ENCODE data around the gene CDC14A.
A peak's percentile ranks its signal among the peaks of the same experiment; 100 is the strongest.

CDC14A gene

DNA sequence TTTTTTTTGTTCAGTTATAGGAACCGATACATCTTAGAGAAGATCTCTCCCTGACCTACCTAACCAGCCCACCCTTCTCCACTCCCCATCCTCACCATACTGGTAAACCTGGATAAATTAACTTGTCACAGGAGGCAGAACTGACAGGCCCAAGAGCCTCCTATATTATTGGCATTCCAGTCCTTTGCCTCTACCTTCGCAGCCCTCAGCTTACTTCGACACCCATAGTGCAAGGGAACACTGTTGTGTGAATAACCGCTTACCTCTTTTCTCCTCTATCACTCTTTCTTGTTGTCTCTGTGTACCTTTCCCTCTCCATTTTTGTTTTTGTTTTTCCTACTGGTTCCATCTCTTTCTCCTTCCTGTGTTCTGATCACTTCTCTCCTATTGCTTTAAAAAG lies 58.7 kb downstream of the CDC14A start:
- no peak for DNase-seq

DNA sequence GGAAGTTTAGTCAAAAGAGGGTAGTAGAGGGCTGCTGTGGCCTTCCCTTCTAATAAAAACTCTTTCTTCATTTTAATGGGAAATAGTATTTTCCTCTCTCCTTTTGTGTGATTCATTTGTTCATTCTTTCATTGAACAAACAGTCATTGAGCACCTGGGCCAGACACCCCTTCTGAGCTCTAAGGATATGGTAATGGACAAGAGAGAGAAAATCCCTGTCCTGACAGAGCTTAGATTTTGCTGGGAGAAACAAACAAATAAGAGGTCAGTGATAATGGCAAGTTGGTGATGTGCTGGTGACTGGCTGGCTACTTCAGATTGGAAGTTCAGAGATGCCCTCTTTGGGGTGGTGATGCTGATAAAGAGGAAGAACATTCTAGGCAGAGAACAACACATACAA lies 59.3 kb downstream of the CDC14A start:
- DNase-seq = no peak

DNA sequence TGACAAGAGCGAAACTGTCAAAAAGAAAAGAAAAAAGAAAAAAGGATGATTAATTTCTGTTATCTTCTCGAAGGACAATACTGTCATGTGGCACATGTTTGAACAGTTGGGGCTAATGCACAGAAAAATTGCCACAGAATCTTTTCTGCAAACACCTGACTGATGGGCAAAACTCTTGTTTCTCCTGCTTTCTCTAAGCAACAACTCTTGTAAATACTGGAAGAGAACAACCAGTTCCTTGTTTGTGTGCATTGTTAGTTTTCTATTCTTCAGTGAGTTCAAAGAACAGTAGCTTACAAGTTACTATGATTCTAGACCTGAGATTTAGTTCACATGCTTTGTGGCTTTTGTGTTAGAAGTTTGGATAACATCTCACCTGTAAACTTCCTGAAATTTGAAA lies 60.7 kb downstream of the CDC14A start:
- no peak for DNase-seq

DNA sequence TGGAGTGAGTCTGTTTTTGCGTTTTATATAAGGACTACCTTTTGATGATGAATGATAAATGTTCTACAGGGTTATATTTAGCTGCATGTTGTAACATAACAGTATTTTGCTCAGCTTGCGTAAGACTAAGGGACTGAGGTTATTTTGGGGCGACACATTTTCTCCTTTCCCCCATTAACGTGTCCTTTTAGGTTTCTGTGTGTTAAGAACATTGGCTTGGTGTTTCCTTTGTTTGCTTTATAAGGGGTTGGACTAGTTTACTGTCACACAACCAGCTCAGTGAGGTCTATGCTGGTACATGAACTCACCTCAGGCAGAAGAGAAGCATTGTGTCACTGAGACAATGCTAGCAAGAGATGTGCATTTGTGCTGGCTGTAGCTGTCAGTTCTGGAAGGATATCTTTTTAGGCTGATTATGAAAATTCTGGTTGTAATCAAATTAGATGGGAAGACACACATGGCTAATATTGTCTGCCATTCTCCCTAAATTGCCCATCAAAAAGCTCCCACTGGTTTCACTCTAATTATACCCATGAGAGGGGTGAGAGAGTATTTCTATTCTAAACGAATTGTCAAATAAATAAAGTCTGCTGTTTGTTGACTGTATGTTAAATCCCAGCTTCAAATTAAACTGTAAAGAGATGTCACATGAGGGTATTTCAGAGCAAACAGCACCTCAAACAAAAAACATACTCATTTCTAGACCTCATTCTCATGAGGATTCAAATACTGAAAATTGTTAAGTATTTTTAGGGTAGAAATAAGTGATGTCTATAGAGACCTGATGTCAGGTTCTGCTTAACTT lies 62.6 kb downstream of the CDC14A start:
- no peak for DNase-seq

DNA sequence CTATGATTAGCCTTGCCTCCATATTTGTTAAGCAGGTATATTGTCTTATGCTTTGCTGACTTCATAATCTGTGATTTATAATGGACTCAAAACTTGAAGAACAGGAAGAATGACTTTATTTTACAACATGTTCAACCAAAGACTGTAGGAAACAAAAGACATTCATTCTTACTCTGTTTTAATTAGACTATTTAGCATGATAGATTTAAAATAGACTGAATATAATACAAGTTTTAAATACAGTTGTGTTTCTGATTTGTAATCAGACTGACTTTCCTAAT lies 63.1 kb downstream of the CDC14A start:
- DNase-seq = no peak

DNA sequence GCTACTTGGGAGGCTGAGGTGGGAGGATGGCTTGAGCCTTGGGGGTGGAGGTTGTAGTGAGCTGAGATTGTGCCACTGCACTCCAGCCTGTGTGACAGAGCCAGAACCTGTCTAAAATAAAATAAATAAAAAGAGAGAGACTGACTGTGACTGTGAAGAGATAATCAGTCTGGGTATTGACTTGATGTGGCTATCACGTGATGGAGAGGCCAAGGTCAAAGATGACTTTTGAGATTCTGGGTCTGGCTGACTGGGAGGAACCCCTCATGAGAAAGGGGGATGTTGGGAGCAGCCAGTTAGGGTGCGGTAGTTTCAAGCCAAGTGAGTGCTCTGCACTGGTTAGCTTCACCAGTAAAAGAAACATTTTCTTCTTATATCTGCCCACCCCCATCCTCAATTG lies 66.8 kb downstream of the CDC14A start:
- DNase-seq = no peak

DNA sequence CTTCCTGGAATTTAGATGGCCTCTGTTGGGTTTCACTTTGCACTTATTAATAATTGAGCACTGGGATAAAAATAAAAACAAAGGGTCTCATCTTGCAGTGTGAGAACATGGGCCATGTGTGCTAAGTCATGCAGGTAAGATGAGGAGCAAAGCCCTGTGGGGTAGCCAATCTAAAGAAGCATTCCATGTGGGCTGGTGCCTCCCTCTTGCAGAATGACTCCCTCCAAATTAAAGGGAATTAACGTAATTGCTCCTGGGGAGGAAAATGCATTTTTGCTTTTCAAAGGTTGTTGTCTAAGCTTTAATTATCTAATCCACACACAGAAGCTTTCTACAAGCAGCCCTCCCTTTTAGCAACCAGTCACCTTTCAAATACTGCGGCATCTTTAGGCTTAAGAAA lies 69.8 kb downstream of the CDC14A start:
- no peak for DNase-seq

DNA sequence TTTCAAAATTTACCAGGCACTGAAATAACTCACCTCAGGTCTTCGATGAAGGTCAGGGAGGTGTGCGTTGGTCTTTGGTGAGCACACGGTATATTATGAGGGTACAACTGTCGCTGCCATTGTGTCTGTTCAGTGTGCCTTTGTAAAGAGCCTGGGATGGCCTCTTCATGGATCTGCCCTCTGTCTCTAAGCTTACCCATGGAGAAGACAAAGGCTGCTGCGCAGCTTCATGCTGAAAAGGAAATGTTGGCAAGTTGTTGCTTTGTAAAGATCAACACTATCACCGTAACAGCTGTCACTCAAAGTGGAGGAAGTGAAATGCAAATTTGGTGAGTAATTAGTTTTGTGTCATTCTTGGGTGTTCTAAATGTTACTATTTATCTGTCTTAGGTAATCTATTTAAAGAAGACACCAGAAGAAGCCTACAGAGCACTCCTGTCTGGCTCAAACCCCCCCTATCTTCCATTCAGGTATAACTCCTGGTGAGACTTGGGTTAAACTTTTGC lies 71.6 kb downstream of the CDC14A start:
- no peak for DNase-seq

DNA sequence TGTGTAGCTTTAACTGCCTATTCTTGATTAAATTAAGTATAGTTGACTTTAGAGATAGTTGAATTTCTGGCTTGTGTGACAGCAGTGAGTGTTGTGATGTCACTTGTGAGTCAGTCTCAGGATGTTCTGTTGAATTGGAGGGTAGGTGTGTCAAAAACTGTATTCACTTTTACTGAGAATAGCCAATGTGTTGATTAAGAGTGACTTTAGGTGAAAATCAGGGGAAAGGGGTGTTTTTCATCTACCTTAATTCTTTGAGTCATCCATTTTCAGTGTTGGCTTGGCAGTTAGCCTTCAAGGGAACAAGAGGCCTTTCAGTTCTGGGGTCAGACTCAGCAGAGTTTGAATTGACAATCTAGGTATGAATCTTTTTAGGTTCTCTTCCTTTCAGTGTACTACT lies 75.9 kb downstream of the CDC14A start:
- DNase-seq = no peak

DNA sequence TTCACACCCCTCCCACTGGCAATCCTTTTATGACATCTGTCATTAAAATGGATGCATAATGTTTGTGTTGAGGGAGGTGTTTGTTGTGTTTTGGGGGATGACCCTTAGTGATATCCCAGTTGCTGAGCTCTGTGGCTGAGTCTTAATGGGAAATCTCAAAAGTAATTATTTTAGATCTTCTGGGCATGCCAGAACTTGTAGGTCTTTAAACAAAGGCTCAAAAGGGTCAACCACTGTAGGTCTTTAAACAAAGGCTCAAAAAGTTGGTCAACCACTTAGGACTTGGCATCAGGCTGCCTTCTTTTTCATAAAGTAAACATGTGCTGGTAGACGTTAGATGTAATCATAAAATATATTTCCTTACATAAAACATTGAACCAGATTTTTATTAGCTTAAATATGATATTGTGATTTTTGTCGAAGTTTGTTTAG lies 78.0 kb downstream of the CDC14A start:
- no peak for DNase-seq

DNA sequence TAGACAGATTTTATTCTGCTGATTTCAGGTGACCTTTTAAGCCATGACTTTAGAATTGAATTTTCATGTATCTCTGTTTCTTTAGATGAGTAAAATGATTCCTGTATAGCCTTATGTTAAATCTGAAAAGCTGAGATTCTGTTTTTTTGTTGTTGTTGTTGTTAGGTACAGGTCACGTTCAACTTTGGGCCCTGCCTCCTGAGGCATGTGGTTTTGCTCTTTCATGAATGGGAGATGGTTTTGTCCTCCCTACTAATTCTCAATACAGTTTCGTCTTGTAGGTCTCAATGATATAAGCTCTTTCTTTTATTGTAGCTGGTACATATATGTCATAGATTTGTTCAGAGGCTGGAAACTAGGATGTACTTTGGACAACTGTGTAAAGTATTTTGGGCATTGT lies 79.6 kb downstream of the CDC14A start:
- no peak for DNase-seq

DNA sequence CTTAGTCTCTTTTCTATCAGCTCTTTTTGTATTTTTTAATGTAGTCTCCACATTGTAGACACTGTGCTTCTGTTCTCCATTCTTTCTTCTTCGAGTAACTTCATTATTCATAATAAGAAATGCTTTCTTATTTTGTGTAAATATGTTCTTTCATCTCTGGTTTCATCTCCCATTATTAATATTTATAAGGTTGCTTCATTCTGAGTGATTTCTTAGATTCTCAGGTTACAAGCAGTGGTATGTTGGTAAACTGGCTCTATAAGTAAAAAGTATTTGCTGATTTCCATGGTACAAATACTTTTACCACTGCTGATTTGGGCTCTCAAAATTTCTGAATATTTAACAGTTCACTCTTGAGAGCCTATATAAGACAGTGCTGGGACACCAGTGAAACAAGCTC lies 81.3 kb downstream of the CDC14A start:
- no peak for DNase-seq

DNA sequence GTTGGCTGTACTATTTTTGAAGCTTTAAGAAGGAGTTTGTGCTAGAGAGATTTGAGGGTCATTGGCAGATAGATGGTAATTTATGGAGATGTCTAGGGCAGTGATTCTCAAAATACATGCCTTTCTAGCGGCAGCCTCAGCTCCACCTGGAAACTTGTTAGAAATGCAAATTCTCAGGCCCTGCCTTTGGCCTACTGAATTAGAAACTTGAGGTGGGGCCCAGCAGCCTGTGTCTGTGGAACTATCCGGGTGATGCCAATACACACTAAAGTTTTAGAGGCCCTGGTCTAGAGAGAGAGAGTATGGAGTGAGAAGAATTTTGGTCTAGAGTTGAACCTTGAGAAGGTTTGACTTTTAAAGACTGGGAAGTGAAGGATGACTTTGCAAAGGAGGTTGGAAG lies 82.5 kb downstream of the CDC14A start:
- no peak for DNase-seq

DNA sequence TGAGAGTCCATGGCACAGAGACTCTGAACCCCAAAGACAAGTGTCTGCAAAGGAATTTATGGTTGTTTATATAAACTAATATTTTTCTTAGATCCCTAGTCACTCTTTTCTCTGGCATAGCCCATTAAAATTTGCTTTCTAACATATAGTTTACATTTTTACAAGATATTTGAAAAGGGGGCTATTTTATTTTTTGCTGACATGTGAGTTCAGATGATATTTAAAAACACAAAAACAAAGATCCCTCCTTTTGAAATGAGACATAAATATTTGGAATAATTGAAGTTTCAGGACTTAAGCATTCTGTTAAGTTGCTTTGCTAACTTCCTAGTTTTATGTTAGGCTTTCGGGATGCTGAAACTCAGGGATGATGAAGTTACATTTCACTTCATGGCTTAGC lies 86.1 kb downstream of the CDC14A start:
- no peak for DNase-seq

DNA sequence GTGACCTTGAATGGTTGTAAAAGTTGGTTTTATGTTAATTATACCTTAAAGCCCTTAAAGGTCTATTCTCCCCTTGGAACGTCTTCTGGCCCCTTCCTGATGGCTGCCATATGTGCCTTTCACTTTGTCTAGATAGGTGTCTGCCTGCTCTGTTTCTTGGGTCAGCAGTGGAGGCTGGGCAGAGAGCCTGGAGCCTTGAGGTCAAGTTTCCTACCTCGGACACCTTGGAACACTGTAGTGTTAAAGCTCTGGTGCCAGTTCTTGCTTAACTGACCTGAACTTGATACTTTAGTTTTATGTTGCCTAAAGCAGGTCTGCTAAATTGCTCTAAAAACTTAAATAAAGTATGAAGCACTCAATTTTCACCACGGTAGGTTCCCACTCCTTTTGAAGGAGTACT lies 86.5 kb downstream of the CDC14A start:
- DNase-seq = no peak

DNA sequence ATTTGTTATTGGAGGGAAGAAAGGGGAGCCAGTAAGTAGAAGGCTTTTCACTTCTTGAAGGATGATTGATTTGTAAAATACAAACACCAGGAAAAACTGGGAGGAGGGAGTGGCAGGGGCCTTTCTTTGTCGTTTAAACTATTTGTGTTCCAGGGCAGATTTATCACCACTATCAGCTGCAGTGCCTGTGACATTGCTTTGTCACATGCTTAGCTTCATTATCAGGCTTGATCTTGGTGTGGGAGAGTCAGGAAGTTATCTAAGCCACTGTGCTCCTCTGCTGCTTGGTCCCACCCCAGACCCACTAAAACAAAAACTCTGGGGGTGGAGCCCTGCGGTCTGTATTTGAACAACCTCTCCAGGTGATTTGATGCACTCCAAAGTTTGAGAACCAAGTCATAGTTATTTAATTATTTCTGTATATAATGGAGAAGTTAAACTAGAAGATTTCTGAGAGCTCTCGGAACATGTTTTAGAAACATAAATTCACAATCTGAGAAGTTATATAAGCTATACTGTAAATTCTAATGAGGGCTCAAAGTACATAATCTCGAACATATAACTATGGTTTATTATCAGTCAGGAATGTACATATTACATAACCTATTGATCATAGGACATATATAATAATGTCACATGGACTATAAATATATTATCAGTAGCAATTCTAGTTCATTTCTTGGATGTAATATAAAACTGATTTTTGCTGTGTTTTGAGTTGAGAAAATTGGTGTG lies 87.9 kb downstream of the CDC14A start:
- peak; percentile 74 for DNase-seq

DNA sequence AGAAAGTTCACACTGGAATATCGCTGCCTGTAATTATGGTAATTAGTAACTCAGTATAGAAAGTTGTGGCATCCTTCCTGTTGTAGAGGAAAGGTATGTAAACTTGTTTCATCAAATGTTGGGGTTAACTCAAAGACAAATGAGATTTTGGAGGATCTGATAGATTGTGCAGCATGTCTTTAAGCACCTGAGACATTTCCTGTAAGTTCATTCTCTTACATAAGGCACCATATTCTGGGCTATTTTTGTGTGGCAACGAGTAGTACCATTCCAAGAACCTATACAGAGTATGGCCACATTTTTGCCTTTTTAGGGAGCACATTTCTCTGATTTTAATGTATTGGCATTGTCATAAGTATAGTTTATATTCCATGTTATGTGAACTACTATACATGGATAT lies 88.8 kb downstream of the CDC14A start:
- no peak for DNase-seq

DNA sequence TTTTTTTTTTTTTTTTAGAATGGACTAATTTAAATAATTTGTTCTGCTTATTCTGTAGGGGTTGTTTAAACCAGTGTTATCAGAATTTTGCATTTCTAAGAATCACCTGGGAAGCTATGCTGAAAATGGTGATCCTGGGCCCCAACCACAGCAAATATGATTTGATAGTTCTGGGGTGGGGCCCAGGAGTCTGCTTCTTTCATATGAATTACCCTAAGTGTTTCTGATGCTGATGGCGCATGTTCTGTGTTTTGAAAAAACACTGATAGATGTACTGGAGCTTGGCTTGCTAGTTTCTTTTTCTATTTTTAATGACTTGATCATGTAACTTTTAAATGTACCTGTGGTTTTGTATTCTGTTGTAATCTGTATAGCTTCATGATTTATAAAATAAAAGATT lies 89.3 kb downstream of the CDC14A start:
- no peak for DNase-seq

DNA sequence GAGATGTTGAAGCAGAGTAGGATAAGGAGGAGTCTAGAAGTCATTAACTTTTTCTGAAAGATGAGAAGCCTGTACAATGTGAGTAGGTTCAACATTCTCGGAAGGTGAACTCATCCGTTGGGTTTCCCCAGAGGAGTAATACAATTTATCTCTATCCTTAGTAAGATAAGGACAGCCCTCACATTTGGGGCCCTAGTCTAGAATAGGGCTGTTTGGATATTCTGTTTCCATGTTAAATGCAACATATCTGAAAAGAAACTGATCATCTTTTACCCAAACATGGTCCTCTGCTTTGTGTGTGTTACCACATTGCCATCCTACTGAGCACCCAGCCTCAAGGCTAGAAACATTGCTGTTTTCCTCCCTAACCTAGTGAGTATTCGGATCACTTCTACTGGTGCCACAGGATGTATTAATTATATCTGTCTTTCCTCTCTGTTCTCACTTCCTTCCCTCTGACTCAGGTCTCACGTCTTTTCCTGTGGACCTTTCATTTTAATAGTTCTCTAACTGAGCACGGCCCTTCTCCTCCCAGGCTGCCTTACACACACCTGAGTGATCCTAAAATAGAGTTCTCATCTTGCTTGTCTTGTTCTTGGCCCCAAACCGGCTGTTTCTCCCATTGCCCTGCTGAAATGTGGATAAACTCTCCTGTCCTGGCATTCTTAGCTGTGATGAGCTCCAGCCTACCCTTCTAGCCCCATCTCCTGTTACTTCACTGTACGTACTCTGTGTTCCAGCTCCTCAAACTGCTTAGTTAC lies 91.7 kb downstream of the CDC14A start:
- DNase-seq = peak; percentile 17

DNA sequence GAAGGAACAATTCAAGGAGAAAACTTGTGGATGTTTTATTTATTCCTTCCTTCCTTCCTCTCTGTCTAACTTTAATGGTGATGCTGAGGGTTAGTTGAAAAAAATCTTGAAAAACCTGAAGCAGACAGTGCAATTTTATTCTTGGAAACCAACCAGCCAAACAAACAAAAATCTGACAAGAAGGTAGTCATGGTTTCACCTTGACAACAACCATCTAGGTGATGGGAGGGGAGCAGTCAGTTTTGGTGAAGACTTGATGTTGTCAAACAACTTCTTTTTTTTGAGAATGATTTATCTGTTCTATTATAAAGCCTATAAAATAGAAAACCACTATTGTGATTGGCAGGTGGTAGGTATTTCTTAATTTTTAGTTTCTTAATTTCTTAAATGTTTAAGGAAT lies 93.3 kb downstream of the CDC14A start:
- no peak for DNase-seq

DNA sequence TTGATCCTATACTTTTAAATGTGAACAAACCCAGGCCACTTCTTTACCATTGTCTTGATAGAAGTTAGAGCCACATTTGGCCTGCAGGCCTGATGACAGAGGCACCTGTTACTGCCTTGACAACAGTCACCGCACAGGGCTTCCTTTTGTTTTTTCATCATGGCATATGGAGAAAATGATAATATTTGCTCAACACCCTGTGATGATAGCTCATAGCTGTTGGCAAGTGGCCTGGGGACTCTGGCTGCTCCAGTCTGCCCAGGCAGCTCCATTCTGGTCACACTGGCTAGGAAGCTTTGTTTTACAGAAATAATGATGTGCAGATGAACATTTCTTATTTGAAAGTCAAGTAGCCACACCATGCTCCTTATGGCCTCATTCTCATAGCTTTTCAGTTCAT lies 96.1 kb downstream of the CDC14A start:
- no peak for DNase-seq

DNA sequence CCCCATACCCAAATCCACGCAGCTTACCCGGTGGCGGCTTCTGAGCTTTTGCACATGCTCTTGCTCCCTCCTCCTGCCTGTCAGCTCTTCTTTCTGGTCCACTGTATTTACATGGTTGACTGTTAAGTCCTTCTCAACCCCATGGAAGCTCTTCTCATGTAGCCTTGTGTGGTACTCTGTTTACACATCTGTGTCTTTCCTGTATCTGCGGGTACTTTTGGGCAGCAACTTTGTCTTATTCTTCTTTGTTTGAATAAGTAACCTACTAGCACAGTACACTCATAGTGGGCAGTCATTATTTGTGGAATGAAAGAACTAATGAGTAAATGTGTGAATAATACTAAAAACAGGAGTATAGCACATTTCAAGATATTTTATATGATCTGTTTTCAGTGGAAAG lies 97.2 kb downstream of the CDC14A start:
- DNase-seq = no peak

DNA sequence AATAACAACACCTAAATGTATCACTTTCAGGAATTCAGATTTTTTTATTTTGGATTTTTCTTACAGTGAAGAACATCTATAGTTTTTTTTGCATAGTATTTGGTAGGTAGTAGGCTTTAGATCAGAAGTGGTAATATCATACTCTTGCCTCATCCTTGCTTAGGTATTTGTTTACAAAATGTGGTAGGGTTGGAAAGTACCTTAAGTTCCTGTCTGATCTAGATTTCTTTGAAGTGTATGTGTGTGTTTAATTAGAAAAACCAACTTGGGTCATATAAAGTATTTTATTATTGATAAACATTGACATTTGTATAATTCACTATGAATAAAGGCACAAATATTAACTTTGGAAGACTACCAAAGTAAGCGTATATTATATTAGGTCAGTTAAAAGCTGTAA lies 100.3 kb downstream of the CDC14A start:
- DNase-seq = no peak

DNA sequence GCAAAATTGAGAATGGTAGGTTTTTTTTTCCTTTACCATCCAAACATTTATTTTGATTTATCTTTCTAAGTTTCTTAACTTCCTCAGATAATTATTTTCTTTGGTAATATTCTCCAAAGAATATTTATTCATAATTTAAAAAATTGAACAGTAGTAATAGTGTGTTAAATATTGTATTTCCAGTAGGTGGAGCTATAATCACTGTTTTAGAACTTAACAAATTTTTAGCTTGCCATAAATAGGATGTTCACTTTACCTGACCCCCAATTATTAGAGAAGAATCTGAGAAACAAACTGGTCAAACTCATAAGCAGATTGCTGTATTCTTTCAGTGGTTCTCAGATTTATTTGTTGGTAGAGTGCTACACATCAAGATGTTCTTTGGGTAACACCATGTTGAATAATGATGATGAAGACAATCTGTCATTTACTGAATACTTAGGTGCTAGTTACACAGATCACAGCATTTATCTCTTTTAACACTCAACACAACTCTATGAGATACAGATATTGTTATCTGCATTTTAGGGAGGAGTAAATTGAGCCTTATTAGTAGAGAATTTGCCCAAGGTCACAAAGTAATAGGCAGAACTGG lies 103.3 kb downstream of the CDC14A start:
- no peak for DNase-seq

Data from stimulated activated CD4-positive, alpha-beta T cell treated with anti-CD3 and anti-CD28 coated beads, Interleukin-1b, Interleukin-23, amount 100 ng/mL, for 48 hours (primary cell).